GM23338 (cell line): ENCODE measurements around the gene TRMT13. TPM values are rescaled to one million over a fixed set of nuclear protein-coding genes. Genes with fewer than 3 reads are reported as not detected.

Experiments
- ATAC-seq: fragments of 200-7000 bp; cut with Tn5 transposase; 3 replicates; pipeline ENCODE4 v1.9.1; 2020
- DNase-seq: peaks from one replicate; pipeline ENCODE4 v3.0.0-alpha.2; 2015; ENCODE audit warnings: low spot score
- H2AFZ ChIP-seq: fragments of 200-600 bp; sonication (generic); 2 replicates; pipeline ENCODE4 v1.8.0; 2016; ENCODE audit warnings: antibody characterized with exemption, mild to moderate bottlenecking, moderate library complexity
- H3F3A ChIP-seq: fragments of 200-600 bp; sonication (generic); replicated peaks from 2 replicates; pipeline ENCODE4 v1.8.0; 2017; ENCODE audit warnings: antibody characterized with exemption, mixed run types, low read depth
- H3K27ac ChIP-seq: fragments of 200-600 bp; sonication (generic); 2 replicates; pipeline ENCODE4 v1.6.1; 2016; ENCODE audit warnings: low read depth
- H3K27me3 ChIP-seq: fragments of 200-600 bp; sonication (generic); 2 replicates; pipeline ENCODE4 v1.8.0; 2016; ENCODE audit warnings: mild to moderate bottlenecking, mixed run types, moderate library complexity; ENCODE audit not compliant: insufficient read depth
- H3K36me3 ChIP-seq: fragments of 200-600 bp; sonication (generic); 2 replicates; pipeline ENCODE4 v1.8.0; 2016; ENCODE audit warnings: mild to moderate bottlenecking; ENCODE audit not compliant: insufficient read depth
- H3K4me1 ChIP-seq: fragments of 200-600 bp; sonication (generic); 2 replicates; pipeline ENCODE4 v1.8.0; 2016; ENCODE audit warnings: mild to moderate bottlenecking, moderate library complexity; ENCODE audit not compliant: insufficient read depth
- H3K4me2 ChIP-seq: fragments of 200-600 bp; sonication (generic); 2 replicates; pipeline ENCODE4 v1.7.1; 2017; ENCODE audit warnings: mixed run types
- H3K4me3 ChIP-seq: fragments of 200-600 bp; sonication (generic); 2 replicates; pipeline ENCODE4 v1.6.1; 2016; ENCODE audit warnings: mixed run types
- H3K79me2 ChIP-seq: fragments of 200-600 bp; sonication (generic); replicated peaks from 2 replicates; pipeline ENCODE4 v1.8.0; 2017; ENCODE audit warnings: mild to moderate bottlenecking; ENCODE audit not compliant: insufficient read depth
- H3K9me2 ChIP-seq: fragments of 200-600 bp; sonication (generic); 2 replicates; pipeline ENCODE4 v1.8.0; 2017; ENCODE audit not compliant: insufficient read depth
- H4K20me1 ChIP-seq: fragments of 200-600 bp; sonication (generic); replicated peaks from 2 replicates; pipeline ENCODE4 v1.8.0; 2017; ENCODE audit warnings: mild to moderate bottlenecking; ENCODE audit not compliant: insufficient read depth
- H3K27ac Mint-ChIP-seq: 2 replicates; pipeline ENCODE4 v1.8.0; 2020; ENCODE audit warnings: inconsistent platforms, mild to moderate bottlenecking, moderate library complexity, mixed read lengths
- H3K27me3 Mint-ChIP-seq: 3 replicates; pipeline ENCODE4 v1.8.0; 2022; ENCODE audit warnings: low read depth, mild to moderate bottlenecking, moderate library complexity, mixed read lengths, inconsistent platforms; ENCODE audit not compliant: insufficient read depth, poor library complexity
- H3K36me3 Mint-ChIP-seq: 3 replicates; pipeline ENCODE4 v1.8.0; 2021; ENCODE audit warnings: low read depth, mild to moderate bottlenecking, inconsistent platforms, moderate library complexity, mixed read lengths
- H3K4me1 Mint-ChIP-seq: 3 replicates; pipeline ENCODE4 v1.8.0; 2020; ENCODE audit warnings: mild to moderate bottlenecking, inconsistent platforms, mixed read lengths
- H3K4me3 Mint-ChIP-seq: 3 replicates; pipeline ENCODE4 v1.8.0; 2021; ENCODE audit warnings: moderate library complexity, mild to moderate bottlenecking, inconsistent platforms, mixed read lengths
- H3K9me3 Mint-ChIP-seq: 3 replicates; pipeline ENCODE4 v1.8.0; 2020; ENCODE audit warnings: moderate library complexity, mild to moderate bottlenecking, inconsistent platforms, mixed read lengths
- CREB1 ChIP-seq: fragments of 250-450 bp; sonication (Bioruptor Pico); IDR thresholded peaks from 2 replicates; pipeline ENCODE4 v1.5.0; 2020; ENCODE audit warnings: low read depth, mild to moderate bottlenecking, moderate library complexity
- CTCF ChIP-seq, 2 experiments: fragments of 200-600 bp in 1 of 2; sonication (generic) in 1 of 2; conservative IDR thresholded peaks; 2 replicates each; pipeline versions ENCODE4 v1.5.1 to v1.6.1; 2016 to 2017; ENCODE audit warnings: antibody characterized with exemption in 2 of 2, low read depth in 2 of 2, mild to moderate bottlenecking in 2 of 2, moderate library complexity in 1 of 2
- EZH2 ChIP-seq: fragments of 200-600 bp; sonication (generic); IDR thresholded peaks from one replicate; pipeline ENCODE4 v1.8.0; 2017; ENCODE audit warnings: antibody characterized with exemption, mild to moderate bottlenecking, low read depth; ENCODE audit not compliant: unreplicated experiment
- EZH2phosphoT487 ChIP-seq: fragments of 200-600 bp; sonication (generic); IDR thresholded peaks from one replicate; pipeline ENCODE4 v1.8.1; 2018; ENCODE audit warnings: antibody characterized with exemption; ENCODE audit not compliant: unreplicated experiment
- JUNB ChIP-seq: IDR thresholded peaks from one replicate; pipeline ENCODE4 v1.6.1; 2016; ENCODE audit warnings: antibody characterized with exemption; ENCODE audit not compliant: unreplicated experiment
- NANOG ChIP-seq: IDR thresholded peaks from 2 replicates; pipeline ENCODE4 v1.6.1; 2016; ENCODE audit warnings: antibody characterized with exemption, borderline replicate concordance
- POLR2AphosphoS5 ChIP-seq: IDR thresholded peaks from 2 replicates; pipeline ENCODE4 v1.6.1; 2016; ENCODE audit warnings: antibody characterized with exemption, low read depth
- STAT1 ChIP-seq: IDR thresholded peaks from one replicate; pipeline ENCODE4 v1.6.1; 2016; ENCODE audit warnings: antibody characterized with exemption; ENCODE audit not compliant: unreplicated experiment
- ZNF114 ChIP-seq: fragments of 250-450 bp; sonication (Bioruptor Pico); IDR thresholded peaks from 2 replicates; pipeline ENCODE4 v1.5.0; 2020; ENCODE audit warnings: mild to moderate bottlenecking, moderate library complexity
- ZNF331 ChIP-seq: fragments of 250-450 bp; sonication (Bioruptor Pico); IDR thresholded peaks from 2 replicates; pipeline ENCODE4 v1.5.0; 2020; ENCODE audit warnings: low read depth, mild to moderate bottlenecking, moderate library complexity
- ZNF462 ChIP-seq: fragments of 250-450 bp; sonication (Bioruptor Pico); IDR thresholded peaks from 2 replicates; pipeline ENCODE4 v1.5.0; 2020; ENCODE audit warnings: mild to moderate bottlenecking, moderate library complexity
- polyA plus RNA-seq: library from polyadenylated mRNA; unstranded; fragments of >200 nt; fragmentation: Nextera tagmentation; extraction: Ambion mirVana; gene quantifications from 2 replicates; pipeline ENCODE4 v1.2.1, GENCODE V29; 2016
- total RNA-seq: library from RNA; depleted of rRNA; stranded (reverse); fragments of >200 nt; shearing (Covaris generic); gene quantifications from 2 replicates; pipeline ENCODE4 v1.2.3, GENCODE V29; 2014
- TF ChIP-seq, protein P1 (sequence below): IDR thresholded peaks from one replicate; pipeline ENCODE4 v1.6.1; 2018; ENCODE audit warnings: antibody characterized with exemption; ENCODE audit not compliant: unreplicated experiment
- TF ChIP-seq, protein P2 (sequence below): IDR thresholded peaks from 2 replicates; pipeline ENCODE4 v1.6.1; 2016; ENCODE audit warnings: antibody characterized with exemption

TRMT13 gene
- total and polyA plus RNA-seq, 2 experiments from 2014 or later: 14.5 to 22.8 TPM

GRCh38 chr1:100168051-100168450 lies 35.1 kb downstream of the TRMT13 start:
- no peaks in the 10 kb centered on the region for H4K20me1 ChIP-seq
- H3K36me3 ChIP-seq: no peaks in the 10 kb centered on the region

More at GRCh38 chr1:100168051-100168450, 35.1 kb downstream of the TRMT13 start:
- H3K4me3 ChIP-seq: no peak overlapping the region
- ATAC-seq: no peak
- H3F3A ChIP-seq: no peaks in the 10 kb centered on the region
- Mint-ChIP-seq H3K4me1 (no peaks in the 10 kb centered on the region; the same call in 2 of the 3 replicates), H3K4me3 (no peak overlapping the region), H3K36me3 (no peaks in the 10 kb centered on the region), H3K27ac (no peak overlapping the region), H3K27me3 (no peaks in the 10 kb centered on the region), H3K9me3 (no peaks in the 10 kb centered on the region)
- DNase-seq: no peak
- no peak overlapping the region for H3K4me2 ChIP-seq
- 0 out of 2 replicates have a peak, but pooled peaks cover 3% of the 10 kb centered on the region for H3K9me2 ChIP-seq
- TF ChIP-seq, protein P1, sequence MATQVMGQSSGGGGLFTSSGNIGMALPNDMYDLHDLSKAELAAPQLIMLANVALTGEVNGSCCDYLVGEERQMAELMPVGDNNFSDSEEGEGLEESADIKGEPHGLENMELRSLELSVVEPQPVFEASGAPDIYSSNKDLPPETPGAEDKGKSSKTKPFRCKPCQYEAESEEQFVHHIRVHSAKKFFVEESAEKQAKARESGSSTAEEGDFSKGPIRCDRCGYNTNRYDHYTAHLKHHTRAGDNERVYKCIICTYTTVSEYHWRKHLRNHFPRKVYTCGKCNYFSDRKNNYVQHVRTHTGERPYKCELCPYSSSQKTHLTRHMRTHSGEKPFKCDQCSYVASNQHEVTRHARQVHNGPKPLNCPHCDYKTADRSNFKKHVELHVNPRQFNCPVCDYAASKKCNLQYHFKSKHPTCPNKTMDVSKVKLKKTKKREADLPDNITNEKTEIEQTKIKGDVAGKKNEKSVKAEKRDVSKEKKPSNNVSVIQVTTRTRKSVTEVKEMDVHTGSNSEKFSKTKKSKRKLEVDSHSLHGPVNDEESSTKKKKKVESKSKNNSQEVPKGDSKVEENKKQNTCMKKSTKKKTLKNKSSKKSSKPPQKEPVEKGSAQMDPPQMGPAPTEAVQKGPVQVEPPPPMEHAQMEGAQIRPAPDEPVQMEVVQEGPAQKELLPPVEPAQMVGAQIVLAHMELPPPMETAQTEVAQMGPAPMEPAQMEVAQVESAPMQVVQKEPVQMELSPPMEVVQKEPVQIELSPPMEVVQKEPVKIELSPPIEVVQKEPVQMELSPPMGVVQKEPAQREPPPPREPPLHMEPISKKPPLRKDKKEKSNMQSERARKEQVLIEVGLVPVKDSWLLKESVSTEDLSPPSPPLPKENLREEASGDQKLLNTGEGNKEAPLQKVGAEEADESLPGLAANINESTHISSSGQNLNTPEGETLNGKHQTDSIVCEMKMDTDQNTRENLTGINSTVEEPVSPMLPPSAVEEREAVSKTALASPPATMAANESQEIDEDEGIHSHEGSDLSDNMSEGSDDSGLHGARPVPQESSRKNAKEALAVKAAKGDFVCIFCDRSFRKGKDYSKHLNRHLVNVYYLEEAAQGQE: no peak
- TF ChIP-seq CTCF (conservative IDR thresholded peaks at IDR 0.05; ENCODE audit: low read depth in 2 of 2): no peak
- no peak for TF ChIP-seq ZNF331 (CRISPR knock-in tag)
- no peak for TF ChIP-seq EZH2
- TF ChIP-seq ZNF114: no peak
- TF ChIP-seq, protein P2, sequence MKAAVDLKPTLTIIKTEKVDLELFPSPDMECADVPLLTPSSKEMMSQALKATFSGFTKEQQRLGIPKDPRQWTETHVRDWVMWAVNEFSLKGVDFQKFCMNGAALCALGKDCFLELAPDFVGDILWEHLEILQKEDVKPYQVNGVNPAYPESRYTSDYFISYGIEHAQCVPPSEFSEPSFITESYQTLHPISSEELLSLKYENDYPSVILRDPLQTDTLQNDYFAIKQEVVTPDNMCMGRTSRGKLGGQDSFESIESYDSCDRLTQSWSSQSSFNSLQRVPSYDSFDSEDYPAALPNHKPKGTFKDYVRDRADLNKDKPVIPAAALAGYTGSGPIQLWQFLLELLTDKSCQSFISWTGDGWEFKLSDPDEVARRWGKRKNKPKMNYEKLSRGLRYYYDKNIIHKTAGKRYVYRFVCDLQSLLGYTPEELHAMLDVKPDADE: no peak
- no peak for TF ChIP-seq STAT1
- TF ChIP-seq POLR2AphosphoS5: no peak
- no peak for TF ChIP-seq NANOG
- no peak for TF ChIP-seq ZNF462 (CRISPR knock-in tag)
- no peak for TF ChIP-seq CREB1 (CRISPR knock-in tag)
- TF ChIP-seq JUNB: no peak
- TF ChIP-seq EZH2phosphoT487: no peak
- H3K27me3 ChIP-seq: no peaks in the 10 kb centered on the region
- no peak overlapping the region for H3K27ac ChIP-seq
- no peaks in the 10 kb centered on the region for H3K4me1 ChIP-seq
- no peaks in the 10 kb centered on the region for H3K79me2 ChIP-seq
- no peak overlapping the region for H2AFZ ChIP-seq
